GM23338 (cell line): Measurements from ENCODE around the gene SLC39A11. TPM values are rescaled to one million over a fixed set of nuclear protein-coding genes. Genes with fewer than 3 reads are reported as not detected.

ENCODE experiments used
- ATAC-seq: fragments of 200-7000 bp; cut with Tn5 transposase; 3 replicates; pipeline ENCODE4 v1.9.1; 2020
- DNase-seq: peaks from one replicate; pipeline ENCODE4 v3.0.0-alpha.2; 2015; ENCODE audit warnings: low spot score
- H2AFZ ChIP-seq: fragments of 200-600 bp; sonication (generic); 2 replicates; pipeline ENCODE4 v1.8.0; 2016; ENCODE audit warnings: antibody characterized with exemption, mild to moderate bottlenecking, moderate library complexity
- H3F3A ChIP-seq: fragments of 200-600 bp; sonication (generic); replicated peaks from 2 replicates; pipeline ENCODE4 v1.8.0; 2017; ENCODE audit warnings: antibody characterized with exemption, mixed run types, low read depth
- H3K27ac ChIP-seq: fragments of 200-600 bp; sonication (generic); 2 replicates; pipeline ENCODE4 v1.6.1; 2016; ENCODE audit warnings: low read depth
- H3K27me3 ChIP-seq: fragments of 200-600 bp; sonication (generic); 2 replicates; pipeline ENCODE4 v1.8.0; 2016; ENCODE audit warnings: mild to moderate bottlenecking, mixed run types, moderate library complexity; ENCODE audit not compliant: insufficient read depth
- H3K36me3 ChIP-seq: fragments of 200-600 bp; sonication (generic); 2 replicates; pipeline ENCODE4 v1.8.0; 2016; ENCODE audit warnings: mild to moderate bottlenecking; ENCODE audit not compliant: insufficient read depth
- H3K4me1 ChIP-seq: fragments of 200-600 bp; sonication (generic); 2 replicates; pipeline ENCODE4 v1.8.0; 2016; ENCODE audit warnings: mild to moderate bottlenecking, moderate library complexity; ENCODE audit not compliant: insufficient read depth
- H3K4me2 ChIP-seq: fragments of 200-600 bp; sonication (generic); 2 replicates; pipeline ENCODE4 v1.7.1; 2017; ENCODE audit warnings: mixed run types
- H3K4me3 ChIP-seq: fragments of 200-600 bp; sonication (generic); 2 replicates; pipeline ENCODE4 v1.6.1; 2016; ENCODE audit warnings: mixed run types
- H3K79me2 ChIP-seq: fragments of 200-600 bp; sonication (generic); replicated peaks from 2 replicates; pipeline ENCODE4 v1.8.0; 2017; ENCODE audit warnings: mild to moderate bottlenecking; ENCODE audit not compliant: insufficient read depth
- H3K9me2 ChIP-seq: fragments of 200-600 bp; sonication (generic); 2 replicates; pipeline ENCODE4 v1.8.0; 2017; ENCODE audit not compliant: insufficient read depth
- H4K20me1 ChIP-seq: fragments of 200-600 bp; sonication (generic); replicated peaks from 2 replicates; pipeline ENCODE4 v1.8.0; 2017; ENCODE audit warnings: mild to moderate bottlenecking; ENCODE audit not compliant: insufficient read depth
- H3K27ac Mint-ChIP-seq: 2 replicates; pipeline ENCODE4 v1.8.0; 2020; ENCODE audit warnings: inconsistent platforms, mild to moderate bottlenecking, moderate library complexity, mixed read lengths
- H3K27me3 Mint-ChIP-seq: 3 replicates; pipeline ENCODE4 v1.8.0; 2022; ENCODE audit warnings: low read depth, mild to moderate bottlenecking, moderate library complexity, mixed read lengths, inconsistent platforms; ENCODE audit not compliant: insufficient read depth, poor library complexity
- H3K36me3 Mint-ChIP-seq: 3 replicates; pipeline ENCODE4 v1.8.0; 2021; ENCODE audit warnings: low read depth, mild to moderate bottlenecking, inconsistent platforms, moderate library complexity, mixed read lengths
- H3K4me1 Mint-ChIP-seq: 3 replicates; pipeline ENCODE4 v1.8.0; 2020; ENCODE audit warnings: mild to moderate bottlenecking, inconsistent platforms, mixed read lengths
- H3K4me3 Mint-ChIP-seq: 3 replicates; pipeline ENCODE4 v1.8.0; 2021; ENCODE audit warnings: moderate library complexity, mild to moderate bottlenecking, inconsistent platforms, mixed read lengths
- H3K9me3 Mint-ChIP-seq: 3 replicates; pipeline ENCODE4 v1.8.0; 2020; ENCODE audit warnings: moderate library complexity, mild to moderate bottlenecking, inconsistent platforms, mixed read lengths
- CREB1 ChIP-seq: fragments of 250-450 bp; sonication (Bioruptor Pico); IDR thresholded peaks from 2 replicates; pipeline ENCODE4 v1.5.0; 2020; ENCODE audit warnings: low read depth, mild to moderate bottlenecking, moderate library complexity
- EZH2 ChIP-seq: fragments of 200-600 bp; sonication (generic); IDR thresholded peaks from one replicate; pipeline ENCODE4 v1.8.0; 2017; ENCODE audit warnings: antibody characterized with exemption, mild to moderate bottlenecking, low read depth; ENCODE audit not compliant: unreplicated experiment
- EZH2phosphoT487 ChIP-seq: fragments of 200-600 bp; sonication (generic); IDR thresholded peaks from one replicate; pipeline ENCODE4 v1.8.1; 2018; ENCODE audit warnings: antibody characterized with exemption; ENCODE audit not compliant: unreplicated experiment
- JUNB ChIP-seq: IDR thresholded peaks from one replicate; pipeline ENCODE4 v1.6.1; 2016; ENCODE audit warnings: antibody characterized with exemption; ENCODE audit not compliant: unreplicated experiment
- STAT1 ChIP-seq: IDR thresholded peaks from one replicate; pipeline ENCODE4 v1.6.1; 2016; ENCODE audit warnings: antibody characterized with exemption; ENCODE audit not compliant: unreplicated experiment
- ZNF114 ChIP-seq: fragments of 250-450 bp; sonication (Bioruptor Pico); IDR thresholded peaks from 2 replicates; pipeline ENCODE4 v1.5.0; 2020; ENCODE audit warnings: mild to moderate bottlenecking, moderate library complexity
- polyA plus RNA-seq: library from polyadenylated mRNA; unstranded; fragments of >200 nt; fragmentation: Nextera tagmentation; extraction: Ambion mirVana; gene quantifications from 2 replicates; pipeline ENCODE4 v1.2.1, GENCODE V29; 2016
- total RNA-seq: library from RNA; depleted of rRNA; stranded (reverse); fragments of >200 nt; shearing (Covaris generic); gene quantifications from 2 replicates; pipeline ENCODE4 v1.2.3, GENCODE V29; 2014
- TF ChIP-seq, protein P1 (sequence below): fragments of 250-450 bp; sonication (Bioruptor Pico); IDR thresholded peaks from 2 replicates; pipeline ENCODE4 v1.5.0; 2020; ENCODE audit warnings: mild to moderate bottlenecking, moderate library complexity
- TF ChIP-seq, protein P2 (sequence below): IDR thresholded peaks from one replicate; pipeline ENCODE4 v1.6.1; 2018; ENCODE audit warnings: antibody characterized with exemption; ENCODE audit not compliant: unreplicated experiment

Gene SLC39A11
- total and polyA plus RNA-seq, 2 experiments from 2014 or later = 10.8 to 18.1 TPM

DNA sequence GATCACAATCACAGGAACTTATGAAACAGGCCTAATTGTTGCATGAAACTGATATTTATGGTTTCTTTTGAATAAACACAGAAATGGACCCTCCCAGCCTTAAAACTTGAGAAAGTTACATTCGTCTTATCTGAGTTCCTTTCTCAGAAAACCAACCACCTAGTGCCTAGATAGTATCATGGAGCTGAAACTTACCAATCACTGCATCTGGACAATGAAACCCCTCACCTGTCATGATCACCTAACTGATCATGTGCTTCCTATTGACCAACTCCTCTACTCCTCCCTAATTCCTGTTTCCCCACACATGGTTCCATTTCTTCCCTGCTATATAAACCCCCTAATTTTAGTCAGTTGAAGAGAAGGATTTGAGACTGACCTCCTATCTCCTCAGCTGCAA lies 216.1 kb downstream of the SLC39A11 start:
- no peak for TF ChIP-seq EZH2
- TF ChIP-seq, protein P1, sequence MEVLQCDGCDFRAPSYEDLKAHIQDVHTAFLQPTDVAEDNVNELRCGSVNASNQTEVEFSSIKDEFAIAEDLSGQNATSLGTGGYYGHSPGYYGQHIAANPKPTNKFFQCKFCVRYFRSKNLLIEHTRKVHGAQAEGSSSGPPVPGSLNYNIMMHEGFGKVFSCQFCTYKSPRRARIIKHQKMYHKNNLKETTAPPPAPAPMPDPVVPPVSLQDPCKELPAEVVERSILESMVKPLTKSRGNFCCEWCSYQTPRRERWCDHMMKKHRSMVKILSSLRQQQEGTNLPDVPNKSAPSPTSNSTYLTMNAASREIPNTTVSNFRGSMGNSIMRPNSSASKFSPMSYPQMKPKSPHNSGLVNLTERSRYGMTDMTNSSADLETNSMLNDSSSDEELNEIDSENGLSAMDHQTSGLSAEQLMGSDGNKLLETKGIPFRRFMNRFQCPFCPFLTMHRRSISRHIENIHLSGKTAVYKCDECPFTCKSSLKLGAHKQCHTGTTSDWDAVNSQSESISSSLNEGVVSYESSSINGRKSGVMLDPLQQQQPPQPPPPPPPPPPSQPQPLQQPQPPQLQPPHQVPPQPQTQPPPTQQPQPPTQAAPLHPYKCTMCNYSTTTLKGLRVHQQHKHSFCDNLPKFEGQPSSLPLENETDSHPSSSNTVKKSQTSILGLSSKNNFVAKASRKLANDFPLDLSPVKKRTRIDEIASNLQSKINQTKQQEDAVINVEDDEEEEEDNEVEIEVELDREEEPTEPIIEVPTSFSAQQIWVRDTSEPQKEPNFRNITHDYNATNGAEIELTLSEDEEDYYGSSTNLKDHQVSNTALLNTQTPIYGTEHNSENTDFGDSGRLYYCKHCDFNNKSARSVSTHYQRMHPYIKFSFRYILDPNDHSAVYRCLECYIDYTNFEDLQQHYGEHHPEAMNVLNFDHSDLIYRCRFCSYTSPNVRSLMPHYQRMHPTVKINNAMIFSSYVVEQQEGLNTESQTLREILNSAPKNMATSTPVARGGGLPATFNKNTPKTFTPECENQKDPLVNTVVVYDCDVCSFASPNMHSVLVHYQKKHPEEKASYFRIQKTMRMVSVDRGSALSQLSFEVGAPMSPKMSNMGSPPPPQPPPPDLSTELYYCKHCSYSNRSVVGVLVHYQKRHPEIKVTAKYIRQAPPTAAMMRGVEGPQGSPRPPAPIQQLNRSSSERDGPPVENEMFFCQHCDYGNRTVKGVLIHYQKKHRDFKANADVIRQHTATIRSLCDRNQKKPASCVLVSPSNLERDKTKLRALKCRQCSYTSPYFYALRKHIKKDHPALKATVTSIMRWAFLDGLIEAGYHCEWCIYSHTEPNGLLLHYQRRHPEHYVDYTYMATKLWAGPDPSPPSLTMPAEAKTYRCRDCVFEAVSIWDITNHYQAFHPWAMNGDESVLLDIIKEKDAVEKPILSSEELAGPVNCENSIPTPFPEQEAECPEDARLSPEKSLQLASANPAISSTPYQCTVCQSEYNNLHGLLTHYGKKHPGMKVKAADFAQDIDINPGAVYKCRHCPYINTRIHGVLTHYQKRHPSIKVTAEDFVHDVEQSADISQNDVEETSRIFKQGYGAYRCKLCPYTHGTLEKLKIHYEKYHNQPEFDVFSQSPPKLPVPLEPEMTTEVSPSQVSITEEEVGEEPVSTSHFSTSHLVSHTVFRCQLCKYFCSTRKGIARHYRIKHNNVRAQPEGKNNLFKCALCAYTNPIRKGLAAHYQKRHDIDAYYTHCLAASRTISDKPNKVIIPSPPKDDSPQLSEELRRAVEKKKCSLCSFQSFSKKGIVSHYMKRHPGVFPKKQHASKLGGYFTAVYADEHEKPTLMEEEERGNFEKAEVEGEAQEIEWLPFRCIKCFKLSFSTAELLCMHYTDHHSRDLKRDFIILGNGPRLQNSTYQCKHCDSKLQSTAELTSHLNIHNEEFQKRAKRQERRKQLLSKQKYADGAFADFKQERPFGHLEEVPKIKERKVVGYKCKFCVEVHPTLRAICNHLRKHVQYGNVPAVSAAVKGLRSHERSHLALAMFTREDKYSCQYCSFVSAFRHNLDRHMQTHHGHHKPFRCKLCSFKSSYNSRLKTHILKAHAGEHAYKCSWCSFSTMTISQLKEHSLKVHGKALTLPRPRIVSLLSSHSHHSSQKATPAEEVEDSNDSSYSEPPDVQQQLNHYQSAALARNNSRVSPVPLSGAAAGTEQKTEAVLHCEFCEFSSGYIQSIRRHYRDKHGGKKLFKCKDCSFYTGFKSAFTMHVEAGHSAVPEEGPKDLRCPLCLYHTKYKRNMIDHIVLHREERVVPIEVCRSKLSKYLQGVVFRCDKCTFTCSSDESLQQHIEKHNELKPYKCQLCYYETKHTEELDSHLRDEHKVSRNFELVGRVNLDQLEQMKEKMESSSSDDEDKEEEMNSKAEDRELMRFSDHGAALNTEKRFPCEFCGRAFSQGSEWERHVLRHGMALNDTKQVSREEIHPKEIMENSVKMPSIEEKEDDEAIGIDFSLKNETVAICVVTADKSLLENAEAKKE = no peak
- Histone ChIP-seq H2AFZ (no peak overlapping the region), H3K36me3 (0 out of 2 replicates have a peak, but pooled peaks cover 4% of the 10 kb centered on the region), H3K27ac (no peak overlapping the region), H3K9me2 (peaks cover 3% of the 10 kb centered on the region; the same call in 1 of the 2 replicates), H4K20me1 (no peaks in the 10 kb centered on the region), H3K4me2 (no peak overlapping the region), H3K4me1 (no peaks in the 10 kb centered on the region), H3K4me3 (no peak overlapping the region), H3K79me2 (no peaks in the 10 kb centered on the region), H3K27me3 (no peaks in the 10 kb centered on the region), H3F3A (no peaks in the 10 kb centered on the region)
- Mint-ChIP-seq H3K36me3 (peaks cover 26% of the 10 kb centered on the region; the same call in 2 of the 3 replicates), H3K4me1 (no peaks in the 10 kb centered on the region), H3K27ac (no peak overlapping the region), H3K27me3 (peaks cover 3% of the 10 kb centered on the region), H3K4me3 (no peak overlapping the region), H3K9me3 (peaks cover 44% of the 10 kb centered on the region)
- DNase-seq (no peak), ATAC-seq (no peak)

DNA sequence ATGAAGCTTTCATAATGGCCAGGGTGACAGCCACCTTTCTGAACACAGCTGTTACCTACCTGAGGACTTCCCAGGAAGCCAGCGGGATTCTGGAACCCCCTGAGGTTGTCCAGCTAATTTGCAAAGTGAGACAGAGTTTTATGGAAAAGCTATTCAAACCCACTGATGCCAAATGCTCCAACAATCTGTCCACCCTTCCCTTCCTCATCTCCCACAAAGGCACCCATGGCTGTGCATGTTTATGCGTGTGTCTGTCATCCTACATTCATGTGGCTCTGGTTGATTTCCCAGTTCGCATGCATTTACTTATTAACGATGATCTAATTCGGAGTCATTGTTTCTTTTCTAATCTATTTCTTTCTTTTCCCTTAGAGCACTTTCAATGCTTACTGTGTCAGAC lies 217.1 kb downstream of the SLC39A11 start:
- Mint-ChIP-seq H3K27me3 (peaks cover 3% of the 10 kb centered on the region), H3K36me3 (peaks cover 26% of the 10 kb centered on the region; the same call in 2 of the 3 replicates)
- DNase-seq = no peak
- TF ChIP-seq CREB1 (CRISPR knock-in tag) = no peak
- TF ChIP-seq STAT1 = no peak
- TF ChIP-seq JUNB = no peak
- no peak for TF ChIP-seq ZNF114 (CRISPR knock-in tag)
- TF ChIP-seq EZH2phosphoT487 = no peak
- TF ChIP-seq, protein P2, sequence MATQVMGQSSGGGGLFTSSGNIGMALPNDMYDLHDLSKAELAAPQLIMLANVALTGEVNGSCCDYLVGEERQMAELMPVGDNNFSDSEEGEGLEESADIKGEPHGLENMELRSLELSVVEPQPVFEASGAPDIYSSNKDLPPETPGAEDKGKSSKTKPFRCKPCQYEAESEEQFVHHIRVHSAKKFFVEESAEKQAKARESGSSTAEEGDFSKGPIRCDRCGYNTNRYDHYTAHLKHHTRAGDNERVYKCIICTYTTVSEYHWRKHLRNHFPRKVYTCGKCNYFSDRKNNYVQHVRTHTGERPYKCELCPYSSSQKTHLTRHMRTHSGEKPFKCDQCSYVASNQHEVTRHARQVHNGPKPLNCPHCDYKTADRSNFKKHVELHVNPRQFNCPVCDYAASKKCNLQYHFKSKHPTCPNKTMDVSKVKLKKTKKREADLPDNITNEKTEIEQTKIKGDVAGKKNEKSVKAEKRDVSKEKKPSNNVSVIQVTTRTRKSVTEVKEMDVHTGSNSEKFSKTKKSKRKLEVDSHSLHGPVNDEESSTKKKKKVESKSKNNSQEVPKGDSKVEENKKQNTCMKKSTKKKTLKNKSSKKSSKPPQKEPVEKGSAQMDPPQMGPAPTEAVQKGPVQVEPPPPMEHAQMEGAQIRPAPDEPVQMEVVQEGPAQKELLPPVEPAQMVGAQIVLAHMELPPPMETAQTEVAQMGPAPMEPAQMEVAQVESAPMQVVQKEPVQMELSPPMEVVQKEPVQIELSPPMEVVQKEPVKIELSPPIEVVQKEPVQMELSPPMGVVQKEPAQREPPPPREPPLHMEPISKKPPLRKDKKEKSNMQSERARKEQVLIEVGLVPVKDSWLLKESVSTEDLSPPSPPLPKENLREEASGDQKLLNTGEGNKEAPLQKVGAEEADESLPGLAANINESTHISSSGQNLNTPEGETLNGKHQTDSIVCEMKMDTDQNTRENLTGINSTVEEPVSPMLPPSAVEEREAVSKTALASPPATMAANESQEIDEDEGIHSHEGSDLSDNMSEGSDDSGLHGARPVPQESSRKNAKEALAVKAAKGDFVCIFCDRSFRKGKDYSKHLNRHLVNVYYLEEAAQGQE = no peak

More for the DNA sequence above, 217.1 kb downstream of the SLC39A11 start:
- Histone ChIP-seq H3K27ac (no peak overlapping the region), H3K4me2 (no peak overlapping the region), H4K20me1 (no peaks in the 10 kb centered on the region), H2AFZ (no peak overlapping the region), H3F3A (no peaks in the 10 kb centered on the region), H3K79me2 (no peaks in the 10 kb centered on the region), H3K4me1 (no peaks in the 10 kb centered on the region), H3K4me3 (no peak overlapping the region), H3K9me2 (peaks cover 3% of the 10 kb centered on the region; the same call in 1 of the 2 replicates), H3K36me3 (0 out of 2 replicates have a peak, but pooled peaks cover 4% of the 10 kb centered on the region), H3K27me3 (no peaks in the 10 kb centered on the region)
- no peak for ATAC-seq
- Mint-ChIP-seq H3K9me3 (peaks cover 43% of the 10 kb centered on the region), H3K4me3 (no peak overlapping the region), H3K27ac (no peak overlapping the region), H3K4me1 (no peaks in the 10 kb centered on the region)
